ENCODE results near the gene CHAF1B.

- TF ChIP-seq POLR2AphosphoS5 (IDR thresholded peaks at IDR 0.05; ENCODE audit: insufficient read depth, low read depth, low read length) = no peak
- TF ChIP-seq EZH2 (IDR thresholded peaks at IDR 0.05; ENCODE audit: borderline replicate concordance, low read depth, low read length, severe bottlenecking) = no peak
- no peak for TF ChIP-seq CTCF (IDR thresholded peaks at IDR 0.05; ENCODE audit: extremely low read depth in 1 of 2, insufficient read depth in 1 of 2, low read depth in 1 of 2, low read length in 2 of 2)
- TF ChIP-seq JUN (IDR thresholded peaks at IDR 0.05; ENCODE audit: borderline replicate concordance, insufficient read depth, insufficient read length, low read depth) = peak; percentile 13
These were observed 65.3 kb downstream of the CHAF1B start for GRCh38 chr21:36450511-36450910.
